OCI-M2 (cell line): ENCODE measurements around the gene DPYD.

Experiments
- DNase-seq: peaks from one replicate; lab custom pipeline; 2025; ENCODE audit not compliant: unreplicated experiment; lab: John Stamatoyannopoulos, UW

DPYD gene

GRCh38 chr1:97907886-97908285, 12.9 kb downstream of the DPYD start:
- no peak for DNase-seq

DNA sequence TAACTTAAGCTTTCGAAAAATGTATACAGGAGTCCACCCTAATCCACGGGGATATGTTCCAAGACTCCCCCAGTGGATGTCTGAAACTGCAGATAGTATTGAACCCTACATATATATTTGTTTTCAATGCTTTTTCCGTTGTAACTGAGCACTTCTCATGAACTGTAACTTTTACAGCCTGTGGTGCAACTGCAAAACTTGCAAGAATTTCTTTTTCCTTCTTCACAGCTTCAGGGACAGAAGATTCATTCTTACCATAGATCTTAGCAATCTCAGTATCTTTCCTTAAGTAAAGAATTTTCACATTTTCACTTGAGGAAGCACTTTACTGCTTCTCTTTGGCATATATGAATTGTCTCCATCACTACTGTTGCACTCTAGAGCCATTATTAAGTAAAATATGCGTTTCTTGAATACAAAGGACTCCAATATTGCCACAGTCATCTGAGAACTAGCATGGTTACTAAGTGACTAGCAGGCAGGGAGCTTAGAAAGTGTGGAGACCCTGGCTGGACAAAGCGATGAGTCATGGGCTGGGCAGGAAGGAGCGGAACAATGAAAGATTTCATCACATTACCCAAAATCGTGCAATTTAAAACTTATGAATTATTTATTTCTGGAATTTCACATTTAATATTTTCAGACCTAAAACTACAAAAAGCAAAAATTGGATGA, 14.1 kb downstream of the DPYD start:
- DNase-seq, result no peak

- no peak for DNase-seq
Observed at GRCh38 chr1:97905141-97905940, 15.5 kb downstream of the DPYD start.

DNA sequence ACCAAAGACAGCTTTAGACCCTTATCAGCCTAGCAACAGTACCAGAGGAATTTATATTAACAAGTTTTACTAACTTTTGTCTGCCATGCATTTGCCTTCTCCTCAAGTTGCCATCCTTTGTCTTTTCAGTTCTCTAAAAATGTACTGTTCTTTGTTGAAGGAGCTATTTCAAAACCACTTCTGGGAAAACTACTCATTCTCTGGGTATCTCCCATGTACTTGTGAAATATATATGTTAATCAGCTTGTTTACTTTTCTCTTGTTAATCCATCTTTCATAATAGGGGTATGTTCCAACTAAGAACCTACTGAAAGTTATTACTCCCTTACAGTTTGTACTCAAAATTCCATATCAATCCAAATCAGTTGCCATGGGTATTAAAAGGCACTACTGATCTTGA, 16.3 kb downstream of the DPYD start:
- no peak for DNase-seq

DNA sequence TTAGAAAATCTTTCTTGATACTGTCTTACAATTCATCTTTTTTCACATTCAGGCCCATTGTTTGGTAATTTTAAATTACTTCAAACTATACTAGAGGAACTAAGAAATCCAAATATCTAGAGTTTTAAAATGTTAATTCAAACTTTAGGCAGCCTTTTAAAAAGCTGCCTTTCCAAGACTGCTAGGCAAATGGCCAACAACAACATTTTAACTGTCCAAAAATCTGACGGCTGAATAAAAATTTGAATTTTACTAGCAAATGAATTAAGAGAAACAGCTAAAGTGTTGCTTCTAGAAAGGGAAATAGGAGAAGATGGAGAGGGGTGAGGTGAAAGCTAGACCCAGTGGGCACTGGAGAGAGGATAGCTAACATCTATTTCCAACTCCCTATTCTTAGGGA, 17.2 kb downstream of the DPYD start:
- no peak for DNase-seq

GRCh38 chr1:97902067-97902466, 18.8 kb downstream of the DPYD start:
- no peak for DNase-seq

DNA sequence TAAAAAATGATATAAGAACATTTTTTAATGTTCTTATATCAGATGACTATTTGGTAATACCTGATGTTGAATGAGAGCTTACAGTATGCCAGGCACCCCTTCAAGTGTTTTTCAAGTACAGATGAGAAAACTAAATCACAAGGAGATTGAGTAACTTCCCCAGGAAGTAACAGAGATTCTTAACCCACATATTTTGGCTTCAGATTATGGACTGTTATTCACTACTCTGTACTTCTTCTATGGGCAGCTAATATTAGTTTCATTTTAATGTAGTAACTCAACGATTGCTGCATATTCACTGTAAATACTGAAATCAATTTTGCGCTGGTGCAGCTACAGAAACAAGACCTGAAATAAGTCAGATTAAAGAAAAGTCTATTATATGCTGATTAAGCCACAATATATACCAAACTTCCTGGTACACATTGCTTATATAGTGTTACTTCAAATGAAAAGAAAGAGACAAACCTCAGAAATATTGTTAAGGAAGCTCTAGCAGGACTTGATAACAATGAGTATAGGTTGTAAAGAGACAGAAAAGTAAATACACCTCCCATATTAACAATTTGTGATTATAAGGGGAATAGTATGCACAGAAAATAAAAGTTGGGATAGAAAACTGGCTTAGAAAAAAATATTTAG, 19.7 kb downstream of the DPYD start:
- no peak for DNase-seq

DNA sequence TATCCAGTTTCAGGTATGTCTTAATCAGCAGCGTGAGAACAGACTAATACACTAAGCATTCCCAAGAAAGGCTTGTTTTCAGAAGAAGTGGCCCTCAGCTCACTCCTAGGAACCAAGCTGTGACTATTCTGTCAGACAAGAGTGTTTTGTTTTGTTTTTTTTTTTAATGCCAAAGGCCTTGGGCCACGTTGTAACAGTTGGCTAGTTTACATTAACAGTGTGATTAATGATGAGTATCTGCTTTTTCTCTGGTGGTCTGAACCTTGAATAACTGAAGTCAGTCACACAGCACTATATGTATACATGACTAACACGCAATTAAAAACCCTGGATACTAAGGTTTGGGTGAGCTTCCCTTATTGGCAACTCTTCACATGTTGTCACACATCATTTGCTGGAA, 21.9 kb downstream of the DPYD start:
- DNase-seq, result no peak

DNA sequence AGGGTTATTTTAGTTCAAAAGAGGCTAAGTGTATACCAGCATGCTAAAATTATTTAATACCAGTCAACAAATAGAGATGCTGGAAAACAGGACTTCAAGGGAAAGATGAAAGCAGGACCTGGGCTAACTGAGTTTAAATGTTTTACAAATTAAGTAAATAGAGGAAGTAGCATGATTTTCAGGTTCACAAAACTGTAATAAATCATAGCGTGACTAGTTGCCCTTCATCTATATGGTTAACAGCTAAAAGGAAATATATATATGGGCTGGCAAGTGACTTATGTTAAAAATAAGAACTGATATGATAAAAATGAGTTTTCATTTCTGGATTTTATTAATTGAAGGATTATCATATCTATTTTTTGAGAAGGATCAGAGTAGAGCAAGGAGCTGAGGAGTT, 25.6 kb downstream of the DPYD start:
- DNase-seq, result no peak

DNA sequence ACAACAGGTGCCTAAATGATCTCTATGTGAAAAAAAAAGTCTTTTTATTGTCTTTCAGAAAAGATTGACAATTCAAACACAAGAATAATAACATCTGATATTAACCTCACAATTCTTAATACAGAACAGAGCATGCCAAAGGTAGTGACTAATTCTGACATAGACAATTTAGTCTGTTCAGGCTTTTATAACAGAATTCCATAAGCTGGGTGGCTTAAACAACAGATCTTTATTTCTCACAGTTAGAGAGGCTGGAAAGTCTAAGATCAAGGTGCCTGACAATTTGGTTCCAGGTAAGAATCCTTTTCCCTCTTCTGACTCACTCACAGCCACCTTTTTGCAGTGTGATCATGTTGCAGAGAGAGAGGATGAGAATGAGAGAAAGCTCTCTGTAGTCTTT, 27.0 kb downstream of the DPYD start:
- no peak for DNase-seq

- no peak for DNase-seq
Observed at GRCh38 chr1:97886199-97886598, 34.6 kb downstream of the DPYD start.

- DNase-seq, result no peak
Observed at GRCh38 chr1:97883823-97884222, 37.0 kb downstream of the DPYD start.

DNA sequence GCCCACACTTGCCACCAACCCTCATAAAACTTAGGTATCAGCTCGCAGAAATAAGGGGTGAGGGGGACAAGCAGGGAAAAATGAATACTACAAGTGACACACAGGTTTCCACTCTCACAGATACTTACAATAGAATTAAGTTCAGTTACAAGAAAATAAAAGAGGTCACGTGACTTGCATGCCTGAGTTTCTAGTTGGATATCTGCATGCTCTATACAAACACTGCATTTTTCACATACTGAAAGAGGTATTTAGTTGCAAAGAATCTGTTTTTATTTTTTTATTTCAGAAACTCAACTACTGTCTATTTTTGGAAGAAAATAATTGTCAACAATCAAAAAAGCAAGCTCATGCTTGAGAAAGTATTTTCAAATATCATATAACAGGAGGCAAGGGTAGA, 43.5 kb downstream of the DPYD start:
- no peak for DNase-seq

DNA sequence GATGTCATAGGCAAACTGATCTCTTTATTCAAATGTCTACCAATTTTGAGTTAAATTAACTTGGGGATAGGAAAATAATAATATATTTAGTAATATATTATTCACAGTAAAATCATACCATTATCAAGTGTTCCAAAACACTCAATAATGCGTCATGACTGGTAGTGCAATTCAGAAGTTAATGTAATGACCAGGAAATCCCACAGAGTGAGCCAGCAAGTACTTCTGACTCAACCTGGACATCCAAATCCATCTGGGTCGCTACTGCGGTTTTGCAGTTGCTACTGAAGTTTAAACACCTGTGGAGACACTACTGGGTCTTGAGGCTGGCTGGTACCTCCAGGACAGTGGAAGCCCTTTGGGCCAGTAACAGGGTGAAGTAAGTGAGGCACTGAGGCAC, 44.8 kb downstream of the DPYD start:
- no peak for DNase-seq

DNA sequence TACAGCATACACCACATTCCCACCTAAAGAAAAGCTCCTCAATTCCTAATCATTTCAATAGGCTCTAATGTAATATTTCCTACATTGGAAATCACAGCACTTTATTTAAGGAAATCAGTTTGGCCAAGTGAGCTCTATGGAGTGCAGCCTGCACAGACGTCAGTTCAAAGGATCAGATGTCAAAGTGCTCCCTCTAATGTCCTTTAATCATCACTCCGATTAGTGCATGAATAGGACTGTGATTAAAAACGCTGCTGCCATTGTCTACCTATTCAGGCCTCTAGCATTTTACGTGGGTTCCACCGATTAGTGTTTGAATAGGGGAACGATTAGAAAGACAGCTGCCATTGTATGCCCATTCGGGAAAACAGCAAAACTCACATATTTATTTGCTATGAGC, 50.2 kb downstream of the DPYD start:
- no peak for DNase-seq

DNA sequence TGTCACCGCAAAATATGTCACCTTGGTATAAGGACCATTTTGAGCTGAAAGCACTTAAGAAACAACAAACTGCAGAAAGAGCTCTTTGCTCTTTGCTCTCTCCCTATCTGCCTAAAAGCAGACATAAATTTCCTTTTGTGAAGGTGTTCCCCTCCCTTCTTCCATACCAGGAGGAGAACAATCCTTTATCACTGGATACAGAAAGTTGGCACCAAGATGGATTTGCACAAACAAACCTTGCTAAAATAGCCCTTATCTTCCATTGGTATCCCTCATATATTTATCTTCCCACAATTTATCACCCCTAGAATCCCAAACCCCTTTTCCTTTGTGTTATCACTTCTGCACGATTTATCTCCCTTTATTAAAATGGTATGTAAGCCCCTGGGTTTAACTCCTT, 51.4 kb downstream of the DPYD start:
- no peak for DNase-seq

DNA sequence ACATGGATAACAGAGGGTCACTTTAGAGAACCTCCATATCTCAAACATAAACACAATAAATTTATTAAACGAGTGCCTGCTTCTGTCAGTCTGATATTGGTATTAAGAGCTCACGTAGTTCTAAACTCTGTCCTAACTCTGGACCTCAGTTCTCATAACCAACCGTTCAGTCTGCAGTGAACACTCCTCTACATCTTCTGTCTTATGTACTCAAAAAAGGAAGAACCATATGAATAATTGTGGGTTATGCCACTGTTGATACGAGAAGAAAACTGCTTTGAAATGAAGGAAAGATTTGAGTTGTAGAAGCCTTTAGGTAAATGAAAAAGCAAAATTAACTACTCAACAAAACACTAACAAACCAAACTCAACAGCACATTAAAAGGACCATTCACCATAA, 53.7 kb downstream of the DPYD start:
- DNase-seq, result no peak

DNA sequence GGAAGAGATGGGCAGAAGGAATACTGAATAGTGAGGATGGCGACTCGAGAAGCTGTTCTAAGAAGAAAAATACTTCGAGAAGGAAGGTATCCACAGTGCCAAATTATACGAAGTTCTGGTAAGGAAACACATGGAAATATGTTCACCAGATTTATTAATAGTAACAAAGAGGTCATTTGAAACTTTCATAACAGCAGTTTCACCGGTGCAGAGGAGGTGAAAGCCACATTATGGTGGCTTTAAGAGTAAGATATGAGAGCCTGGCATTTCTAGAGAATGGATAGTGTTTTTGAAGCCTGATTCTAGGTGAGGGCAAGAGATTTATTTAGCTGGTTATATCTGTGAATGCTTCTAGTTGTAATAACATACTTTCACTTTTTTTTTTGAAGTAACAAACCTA, 56.2 kb downstream of the DPYD start:
- no peak for DNase-seq

DNA sequence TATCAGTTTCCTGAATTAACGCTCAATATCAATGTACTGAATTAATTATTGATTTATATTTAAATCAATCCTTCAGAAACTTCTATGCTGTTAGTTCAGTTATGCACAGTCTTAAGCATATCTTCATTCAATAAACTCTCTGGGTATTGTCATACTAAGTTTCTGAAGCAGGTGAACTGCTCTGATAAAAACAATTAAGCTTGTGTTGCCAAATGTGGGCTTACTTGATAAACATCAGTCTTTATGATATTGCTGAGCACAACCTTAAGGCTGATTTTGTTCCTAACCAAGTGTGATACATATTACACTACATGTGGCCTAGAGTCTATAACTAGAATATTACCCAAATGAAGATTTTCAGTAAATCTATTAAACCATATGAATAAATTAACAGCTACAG, 67.6 kb downstream of the DPYD start:
- DNase-seq, result no peak

DNA sequence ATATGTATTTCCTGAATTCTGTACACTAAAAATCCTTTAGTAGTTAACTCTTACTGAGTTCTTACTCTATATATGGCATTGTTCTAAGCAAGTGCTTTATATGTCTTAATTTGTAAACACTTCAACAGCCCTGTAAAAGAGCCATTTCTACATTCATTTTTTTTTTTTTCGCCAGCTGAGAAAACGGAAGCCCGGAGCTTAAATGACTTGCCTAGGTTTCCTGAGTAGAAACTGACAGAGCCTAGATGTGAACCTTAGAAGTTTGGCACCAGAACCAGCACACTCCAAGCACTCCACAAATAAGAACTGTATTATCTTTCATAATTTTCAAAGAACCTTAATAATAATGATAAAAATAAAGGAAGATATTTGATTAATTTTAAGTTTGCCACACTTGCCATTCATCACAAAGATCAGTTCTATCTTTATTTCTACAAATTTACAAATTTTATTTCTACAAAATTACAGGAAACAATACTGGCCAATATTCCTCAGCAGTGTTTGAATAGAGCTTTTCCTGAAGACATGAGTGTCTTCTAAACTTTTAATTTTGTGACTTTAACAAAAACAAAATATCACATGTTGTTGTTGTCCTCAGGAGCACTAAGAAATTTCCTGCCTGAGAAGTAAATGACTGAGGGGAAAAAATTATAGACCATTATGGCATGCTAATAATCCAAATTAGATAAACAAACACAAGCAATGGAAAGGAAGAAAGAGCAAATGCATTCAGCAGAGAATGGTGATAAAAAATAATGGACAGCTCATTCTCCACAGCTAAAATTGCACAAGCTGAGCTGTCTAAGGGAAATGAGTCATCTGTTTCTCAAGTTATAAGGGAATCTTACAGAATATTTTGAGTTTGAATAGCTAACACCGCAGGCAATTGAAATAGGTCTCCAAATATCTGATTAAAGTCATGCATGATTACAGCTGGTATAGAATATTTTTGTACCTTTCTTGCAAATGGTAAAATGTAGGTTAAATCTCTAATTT, 71.2 kb downstream of the DPYD start:
- no peak for DNase-seq

DNA sequence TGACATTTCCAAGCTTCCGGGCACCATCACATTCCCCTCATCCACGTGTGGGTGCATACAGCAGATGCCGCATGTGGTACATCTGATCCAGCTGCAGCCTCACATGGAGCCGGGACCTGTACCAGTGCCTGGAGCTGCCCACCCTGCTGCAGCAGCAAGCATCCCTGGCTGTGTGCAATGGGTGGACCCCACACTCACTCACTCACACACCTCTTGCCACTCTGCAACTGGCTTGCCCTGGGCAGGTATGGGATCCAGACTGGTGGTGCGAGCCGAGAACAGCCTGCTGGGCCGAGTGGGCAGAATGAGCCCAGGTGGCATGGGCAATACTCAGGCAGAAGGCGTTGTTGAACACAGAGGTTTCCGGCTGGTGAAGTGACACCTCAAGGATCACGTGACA, 75.0 kb downstream of the DPYD start:
- DNase-seq, result no peak
